Astrocyte (in vitro differentiated cells and primary cell): ENCODE data around the gene KLLN. TPM values are rescaled to one million over a fixed set of nuclear protein-coding genes. Genes with fewer than 3 reads are reported as not detected.
A peak's percentile ranks its signal among the peaks of the same experiment; 100 is the strongest.
"Not testable (repeated sequence)": the region's sequence is repeated elsewhere in the genome, so short reads cannot be mapped to it uniquely, and the experiment has no call there.

ENCODE experiments used
- DNase-seq: peaks from one replicate; pipeline ENCODE4 v3.0.0-alpha.2; 2010; ENCODE audit warnings: low read depth
- FAIRE-seq: peaks from 2 replicates; lab custom pipeline; 2011; peaks lifted over from hg19 to GRCh38; lab: Jason Lieb, UNC
- H2AFZ ChIP-seq: 2 replicates; pipeline ENCODE4 v1.6.0; 2012; ENCODE audit warnings: low read depth, low read length, inconsistent platforms
- H3K27ac ChIP-seq: 2 replicates; pipeline ENCODE4 v1.5.1; 2011; ENCODE audit warnings: low read depth, low read length, inconsistent platforms
- H3K27me3 ChIP-seq: 2 replicates; pipeline ENCODE4 v1.6.0; 2011; ENCODE audit warnings: low read length, inconsistent platforms; ENCODE audit not compliant: insufficient read depth
- H3K36me3 ChIP-seq: 2 replicates; pipeline ENCODE4 v1.5.1; 2011; ENCODE audit warnings: low read length, inconsistent platforms; ENCODE audit not compliant: insufficient read depth
- H3K4me1 ChIP-seq: 2 replicates; pipeline ENCODE4 v1.5.1; 2011; ENCODE audit warnings: low read length, inconsistent platforms; ENCODE audit not compliant: insufficient read depth
- H3K4me2 ChIP-seq: 2 replicates; pipeline ENCODE4 v1.6.0; 2012; ENCODE audit warnings: low read length, inconsistent platforms
- H3K4me3 ChIP-seq: 2 replicates; pipeline ENCODE4 v1.5.1; 2011; ENCODE audit warnings: low read depth, mild to moderate bottlenecking, low read length, inconsistent platforms; ENCODE audit not compliant: insufficient read depth
- H3K79me2 ChIP-seq: 2 replicates; pipeline ENCODE4 v1.6.0; 2012; ENCODE audit warnings: mild to moderate bottlenecking, low read length, inconsistent platforms; ENCODE audit not compliant: insufficient read depth
- H3K9ac ChIP-seq: 2 replicates; pipeline ENCODE4 v1.6.0; 2012; ENCODE audit warnings: mild to moderate bottlenecking, low read length, inconsistent platforms
- H3K9me3 ChIP-seq: 2 replicates; pipeline ENCODE4 v1.5.1; 2012; ENCODE audit warnings: low read depth, mild to moderate bottlenecking, low read length, inconsistent platforms; ENCODE audit not compliant: insufficient read depth
- H4K20me1 ChIP-seq: 2 replicates; pipeline ENCODE4 v1.6.0; 2012; ENCODE audit warnings: low read length, inconsistent platforms; ENCODE audit not compliant: insufficient read depth
- H3K27ac Mint-ChIP-seq: one replicate; pipeline ENCODE4 v1.8.0; 2021; ENCODE audit warnings: mild to moderate bottlenecking, mixed read lengths; ENCODE audit not compliant: unreplicated experiment
- H3K27me3 Mint-ChIP-seq: one replicate; pipeline ENCODE4 v1.8.0; 2021; ENCODE audit warnings: low read depth, mixed read lengths; ENCODE audit not compliant: unreplicated experiment
- H3K36me3 Mint-ChIP-seq: one replicate; pipeline ENCODE4 v1.8.0; 2021; ENCODE audit warnings: low read depth, mixed read lengths; ENCODE audit not compliant: unreplicated experiment
- H3K4me1 Mint-ChIP-seq: one replicate; pipeline ENCODE4 v1.8.0; 2021; ENCODE audit warnings: low read depth, mixed read lengths; ENCODE audit not compliant: unreplicated experiment
- H3K4me3 Mint-ChIP-seq: one replicate; pipeline ENCODE4 v1.8.0; 2021; ENCODE audit warnings: mild to moderate bottlenecking, moderate library complexity, mixed read lengths; ENCODE audit not compliant: unreplicated experiment
- H3K9me3 Mint-ChIP-seq: one replicate; pipeline ENCODE4 v1.8.0; 2021; ENCODE audit warnings: mild to moderate bottlenecking, mixed read lengths; ENCODE audit not compliant: unreplicated experiment
- EZH2 ChIP-seq: IDR thresholded peaks from 2 replicates; pipeline ENCODE4 v1.6.1; 2012; ENCODE audit warnings: mild to moderate bottlenecking, low read length, inconsistent platforms; ENCODE audit not compliant: insufficient read depth
- total RNA-seq: library from RNA; stranded (reverse); gene quantifications from 2 replicates; pipeline ENCODE4 v1.2.1, GENCODE V29; 2021
- TF ChIP-seq, protein P1 (sequence below): IDR thresholded peaks from 2 replicates; pipeline ENCODE4 v1.5.1; 2011; ENCODE audit warnings: low read depth, mild to moderate bottlenecking, inconsistent platforms, low read length, moderate library complexity; ENCODE audit not compliant: insufficient read depth

The KLLN gene
- total RNA-seq, 1 donor from 2014 or later = 1.5 TPM

DNA sequence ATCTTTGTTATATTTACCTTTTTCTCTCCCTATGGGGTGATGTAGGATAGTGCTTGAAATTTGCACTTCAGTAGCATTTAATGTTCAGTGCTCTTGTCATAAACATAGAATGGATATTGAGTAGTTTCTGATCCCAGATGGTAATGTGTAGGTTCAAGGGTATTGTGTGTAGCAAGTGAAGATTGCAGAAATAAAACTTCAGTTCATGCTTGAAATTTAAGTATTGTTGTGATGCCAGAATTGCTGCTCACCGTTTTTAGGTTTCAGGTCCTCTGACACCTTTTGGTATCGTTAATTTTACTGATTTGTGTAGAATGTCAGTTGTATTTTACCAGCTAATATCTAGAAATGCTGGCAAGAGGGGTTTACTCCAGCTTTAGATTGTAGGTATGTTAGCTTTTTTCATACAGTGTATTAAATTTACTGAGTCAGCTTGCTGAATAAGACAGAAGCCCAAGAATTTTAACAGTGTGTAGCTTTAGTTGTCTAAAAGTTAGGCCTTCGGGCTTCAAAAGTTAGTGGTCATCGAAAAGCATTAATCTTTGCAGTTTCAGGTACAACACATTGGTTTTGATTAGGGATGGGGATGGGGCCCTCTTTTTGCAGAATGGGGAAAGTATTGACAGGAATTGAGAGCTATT is 2.0 kb upstream of the KLLN start:
- Histone ChIP-seq H3K4me3 (peak overlapping the region; percentile 99), H3K79me2 (peaks cover 66% of the 10 kb centered on the region), H4K20me1 (peaks cover 58% of the 10 kb centered on the region), H2AFZ (no peak overlapping the region), H3K27ac (peak overlapping the region; percentile 63), H3K9me3 (no peaks in the 10 kb centered on the region), H3K27me3 (no peaks in the 10 kb centered on the region), H3K4me2 (peak overlapping the region; percentile 91), H3K4me1 (peaks cover 9% of the 10 kb centered on the region), H3K36me3 (no peaks in the 10 kb centered on the region), H3K9ac (peak overlapping the region; percentile 94)
- no peaks in the 10 kb centered on the region for H3K36me3 Mint-ChIP-seq
- peaks cover 15% of the 10 kb centered on the region for H3K4me1 Mint-ChIP-seq
- no peak for DNase-seq
- H3K4me3 Mint-ChIP-seq = peak overlapping the region; percentile 96
- no peaks in the 10 kb centered on the region for H3K9me3 Mint-ChIP-seq
- peak overlapping the region; percentile 91 for H3K27ac Mint-ChIP-seq
- H3K27me3 Mint-ChIP-seq = no peaks in the 10 kb centered on the region
- TF ChIP-seq EZH2 = no peak
- TF ChIP-seq, protein P1, sequence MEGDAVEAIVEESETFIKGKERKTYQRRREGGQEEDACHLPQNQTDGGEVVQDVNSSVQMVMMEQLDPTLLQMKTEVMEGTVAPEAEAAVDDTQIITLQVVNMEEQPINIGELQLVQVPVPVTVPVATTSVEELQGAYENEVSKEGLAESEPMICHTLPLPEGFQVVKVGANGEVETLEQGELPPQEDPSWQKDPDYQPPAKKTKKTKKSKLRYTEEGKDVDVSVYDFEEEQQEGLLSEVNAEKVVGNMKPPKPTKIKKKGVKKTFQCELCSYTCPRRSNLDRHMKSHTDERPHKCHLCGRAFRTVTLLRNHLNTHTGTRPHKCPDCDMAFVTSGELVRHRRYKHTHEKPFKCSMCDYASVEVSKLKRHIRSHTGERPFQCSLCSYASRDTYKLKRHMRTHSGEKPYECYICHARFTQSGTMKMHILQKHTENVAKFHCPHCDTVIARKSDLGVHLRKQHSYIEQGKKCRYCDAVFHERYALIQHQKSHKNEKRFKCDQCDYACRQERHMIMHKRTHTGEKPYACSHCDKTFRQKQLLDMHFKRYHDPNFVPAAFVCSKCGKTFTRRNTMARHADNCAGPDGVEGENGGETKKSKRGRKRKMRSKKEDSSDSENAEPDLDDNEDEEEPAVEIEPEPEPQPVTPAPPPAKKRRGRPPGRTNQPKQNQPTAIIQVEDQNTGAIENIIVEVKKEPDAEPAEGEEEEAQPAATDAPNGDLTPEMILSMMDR = no peak
- FAIRE-seq = no peak

DNA sequence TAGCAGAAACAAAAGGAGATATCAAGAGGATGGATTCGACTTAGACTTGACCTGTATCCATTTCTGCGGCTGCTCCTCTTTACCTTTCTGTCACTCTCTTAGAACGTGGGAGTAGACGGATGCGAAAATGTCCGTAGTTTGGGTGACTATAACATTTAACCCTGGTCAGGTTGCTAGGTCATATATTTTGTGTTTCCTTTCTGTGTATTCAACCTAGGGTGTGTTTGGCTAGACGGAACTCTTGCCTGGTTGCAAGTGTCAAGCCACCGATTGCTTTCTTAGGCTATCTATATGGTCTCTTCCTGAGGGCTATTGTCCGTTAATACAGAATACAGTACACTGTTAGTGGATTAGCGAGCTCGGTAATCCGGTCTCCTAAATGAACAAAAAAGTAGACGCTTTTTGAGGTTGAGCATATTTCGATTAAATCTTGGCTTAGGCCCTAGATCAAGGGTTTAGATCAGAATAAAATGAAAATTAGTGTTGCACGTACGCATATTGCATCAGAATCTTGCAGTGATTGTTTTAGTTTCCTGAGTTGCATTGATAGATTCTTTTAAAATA is 1.2 kb upstream of the KLLN start:
- no peak for TF ChIP-seq EZH2
- TF ChIP-seq, protein P1 = no peak
- Histone ChIP-seq H3K4me2 (peak overlapping the region; percentile 91), H3K36me3 (no peaks in the 10 kb centered on the region), H3K27ac (peak overlapping the region; percentile 63), H2AFZ (no peak overlapping the region), H3K4me1 (peaks cover 9% of the 10 kb centered on the region), H3K9ac (peak overlapping the region; percentile 94), H3K27me3 (no peaks in the 10 kb centered on the region), H4K20me1 (peaks cover 52% of the 10 kb centered on the region), H3K9me3 (no peaks in the 10 kb centered on the region), H3K79me2 (peaks cover 58% of the 10 kb centered on the region), H3K4me3 (peak overlapping the region; percentile 99)
- DNase-seq (no peak), FAIRE-seq (no peak)
- H3K36me3 Mint-ChIP-seq = no peaks in the 10 kb centered on the region
- H3K4me1 Mint-ChIP-seq = peaks cover 17% of the 10 kb centered on the region
- no peaks in the 10 kb centered on the region for H3K9me3 Mint-ChIP-seq
- peak overlapping the region; percentile 91 for H3K27ac Mint-ChIP-seq
- H3K27me3 Mint-ChIP-seq = no peaks in the 10 kb centered on the region
- H3K4me3 Mint-ChIP-seq = peak overlapping the region; percentile 96

DNA sequence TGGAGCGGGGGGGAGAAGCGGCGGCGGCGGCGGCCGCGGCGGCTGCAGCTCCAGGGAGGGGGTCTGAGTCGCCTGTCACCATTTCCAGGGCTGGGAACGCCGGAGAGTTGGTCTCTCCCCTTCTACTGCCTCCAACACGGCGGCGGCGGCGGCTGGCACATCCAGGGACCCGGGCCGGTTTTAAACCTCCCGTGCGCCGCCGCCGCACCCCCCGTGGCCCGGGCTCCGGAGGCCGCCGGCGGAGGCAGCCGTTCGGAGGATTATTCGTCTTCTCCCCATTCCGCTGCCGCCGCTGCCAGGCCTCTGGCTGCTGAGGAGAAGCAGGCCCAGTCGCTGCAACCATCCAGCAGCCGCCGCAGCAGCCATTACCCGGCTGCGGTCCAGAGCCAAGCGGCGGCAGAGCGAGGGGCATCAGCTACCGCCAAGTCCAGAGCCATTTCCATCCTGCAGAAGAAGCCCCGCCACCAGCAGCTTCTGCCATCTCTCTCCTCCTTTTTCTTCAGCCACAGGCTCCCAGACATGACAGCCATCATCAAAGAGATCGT is 690 bp upstream of the KLLN start:
- H3K27ac Mint-ChIP-seq = peak overlapping the region; percentile 91
- Histone ChIP-seq H3K79me2 (peaks cover 52% of the 10 kb centered on the region), H3K27ac (peak overlapping the region; percentile 77), H3K4me3 (peak overlapping the region; percentile 99), H4K20me1 (peaks cover 48% of the 10 kb centered on the region), H3K9ac (peak overlapping the region; percentile 94), H3K4me2 (peak overlapping the region; percentile 100)
- H3K4me1 Mint-ChIP-seq = peaks cover 17% of the 10 kb centered on the region
- not testable (repeated sequence) for H3K36me3 Mint-ChIP-seq, H3K27me3 Mint-ChIP-seq, DNase-seq, H3K36me3 ChIP-seq, H3K9me3 ChIP-seq, H3K9me3 Mint-ChIP-seq, FAIRE-seq, H3K4me1 ChIP-seq, H3K27me3 ChIP-seq, H2AFZ ChIP-seq
- H3K4me3 Mint-ChIP-seq = peak overlapping the region; percentile 96
